ENCODE data around the gene CRISPLD2.

DNA sequence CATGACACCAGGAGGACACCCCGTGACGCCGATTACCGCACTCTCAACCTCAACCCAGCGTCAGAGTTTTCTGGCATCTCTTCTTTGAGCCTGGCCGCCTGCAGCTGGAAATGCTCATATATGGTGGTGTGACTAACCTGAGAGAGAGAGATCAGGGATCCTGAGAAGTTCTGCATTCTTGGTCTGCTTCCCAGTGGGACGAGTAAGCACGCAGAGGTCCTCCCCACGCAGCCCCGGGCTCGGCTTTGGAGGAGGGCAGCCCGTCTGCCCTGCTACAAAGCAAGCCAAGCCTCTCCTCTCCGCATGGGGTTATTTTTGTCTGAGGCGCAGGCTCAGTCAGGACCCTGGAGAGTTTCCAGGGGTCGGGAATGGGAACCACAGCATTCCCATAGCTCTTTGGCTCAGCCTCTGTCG, 16.5 kb downstream of the CRISPLD2 start:
- TF ChIP-seq, protein P1, sequence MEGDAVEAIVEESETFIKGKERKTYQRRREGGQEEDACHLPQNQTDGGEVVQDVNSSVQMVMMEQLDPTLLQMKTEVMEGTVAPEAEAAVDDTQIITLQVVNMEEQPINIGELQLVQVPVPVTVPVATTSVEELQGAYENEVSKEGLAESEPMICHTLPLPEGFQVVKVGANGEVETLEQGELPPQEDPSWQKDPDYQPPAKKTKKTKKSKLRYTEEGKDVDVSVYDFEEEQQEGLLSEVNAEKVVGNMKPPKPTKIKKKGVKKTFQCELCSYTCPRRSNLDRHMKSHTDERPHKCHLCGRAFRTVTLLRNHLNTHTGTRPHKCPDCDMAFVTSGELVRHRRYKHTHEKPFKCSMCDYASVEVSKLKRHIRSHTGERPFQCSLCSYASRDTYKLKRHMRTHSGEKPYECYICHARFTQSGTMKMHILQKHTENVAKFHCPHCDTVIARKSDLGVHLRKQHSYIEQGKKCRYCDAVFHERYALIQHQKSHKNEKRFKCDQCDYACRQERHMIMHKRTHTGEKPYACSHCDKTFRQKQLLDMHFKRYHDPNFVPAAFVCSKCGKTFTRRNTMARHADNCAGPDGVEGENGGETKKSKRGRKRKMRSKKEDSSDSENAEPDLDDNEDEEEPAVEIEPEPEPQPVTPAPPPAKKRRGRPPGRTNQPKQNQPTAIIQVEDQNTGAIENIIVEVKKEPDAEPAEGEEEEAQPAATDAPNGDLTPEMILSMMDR (IDR thresholded peaks at IDR 0.05), result no peak
- no peak for TF ChIP-seq POLR2A (IDR thresholded peaks at IDR 0.05)

Measured in Peyer's patch (tissue), 4 donors.